Hepatocyte (in vitro differentiated cells): ENCODE measurements around the gene NCAPH2.

Source experiments
- CTCF ChIP-seq: fragments of 200-600 bp; sonication (generic); IDR thresholded peaks from 2 replicates; pipeline ENCODE4 v1.5.1; 2016; ENCODE audit warnings: antibody characterized with exemption, mild to moderate bottlenecking; ENCODE audit not compliant: poor library complexity
- EZH2 ChIP-seq: fragments of 200-600 bp; sonication (generic); IDR thresholded peaks from 2 replicates; pipeline ENCODE4 v1.6.1; 2016; ENCODE audit warnings: antibody characterized with exemption, mild to moderate bottlenecking, borderline replicate concordance
- EZH2phosphoT487 ChIP-seq: fragments of 200-600 bp; sonication (generic); IDR thresholded peaks from one replicate; pipeline ENCODE4 v1.6.1; 2018; ENCODE audit warnings: antibody characterized with exemption, mild to moderate bottlenecking, low read depth, moderate library complexity; ENCODE audit not compliant: unreplicated experiment, severe bottlenecking

DNA sequence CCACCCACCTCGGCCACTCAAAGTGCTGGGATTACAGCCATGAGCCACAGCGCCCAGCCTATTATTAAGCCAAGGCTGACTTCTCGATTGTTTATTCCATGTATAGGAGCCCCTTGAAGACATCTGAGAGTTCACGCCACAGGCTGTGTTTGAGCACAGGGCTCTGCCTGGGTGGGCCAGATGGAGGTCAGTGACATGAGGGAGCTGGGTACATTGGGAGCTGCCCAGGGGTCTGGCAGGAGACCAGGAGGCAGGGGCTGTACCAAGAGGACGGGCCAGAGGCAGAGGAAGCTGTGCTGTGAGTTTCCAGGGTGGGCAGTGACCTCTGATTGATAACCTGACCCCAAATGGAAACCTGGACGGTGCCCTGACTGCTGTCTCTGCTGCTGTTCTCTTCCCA, 5.9 kb upstream of the NCAPH2 start:
- TF ChIP-seq CTCF (no peak), EZH2phosphoT487 (no peak), EZH2 (no peak)
